ENCODE results near the gene BASP1.

- TF ChIP-seq CTCF (IDR thresholded peaks at IDR 0.05; ENCODE audit: low read length) = no peak
- TF ChIP-seq EZH2 (optimal IDR thresholded peaks at IDR 0.05; ENCODE audit: low read depth, low read length) = no peak
Observed at GRCh38 chr5:17279487-17279886, 62.1 kb downstream of the BASP1 start.
